Fibroblast of gingiva (primary cell): ENCODE data around the gene SYVN1.
"Not testable (repeated sequence)": the region's sequence is repeated elsewhere in the genome, so short reads cannot be mapped to it uniquely, and the experiment has no call there.

Experiments used
- DNase-seq: peaks from one replicate; pipeline ENCODE4 v3.0.0-alpha.2; 2011; ENCODE audit warnings: low read depth

Gene SYVN1

GRCh38 chr11:65127473-65128181, 6.7 kb downstream of the SYVN1 start:
- DNase-seq: no peak

- no peak for DNase-seq
Observed at GRCh38 chr11:65126624-65127274, 7.6 kb downstream of the SYVN1 start.

GRCh38 chr11:65125197-65126056, 8.9 kb downstream of the SYVN1 start:
- no peak for DNase-seq

GRCh38 chr11:65124480-65125196, 9.7 kb downstream of the SYVN1 start:
- no peak for DNase-seq

- DNase-seq: peak; percentile 93
Observed at GRCh38 chr11:65121865-65122696, 12.2 kb downstream of the SYVN1 start, which contains the start of the genes FAU and MRPL49. Gene FAU, minus strand, starts transcription at chr11:65122134. Its CDS starts 321 bp downstream, at chr11:65121813. Gene MRPL49, plus strand, starts transcription at chr11:65122321. Its CDS starts 26 bp downstream, at chr11:65122347.

GRCh38 chr11:65121447-65121864, 12.9 kb downstream of the SYVN1 start:
- no peak for DNase-seq

GRCh38 chr11:65120831-65121230, 13.5 kb downstream of the SYVN1 start:
- DNase-seq: no peak

- DNase-seq: no peak
Observed at GRCh38 chr11:65119670-65119995, 14.7 kb downstream of the SYVN1 start.

- DNase-seq: not testable (repeated sequence)
Observed at GRCh38 chr11:65118891-65119669, 15.2 kb downstream of the SYVN1 start.

GRCh38 chr11:65118097-65118837, 16.1 kb downstream of the SYVN1 start:
- DNase-seq: no peak

- peak; percentile 97 for DNase-seq
Observed at GRCh38 chr11:65117206-65118096, 16.9 kb downstream of the SYVN1 start, which contains the start of gene ZNHIT2. Gene ZNHIT2, minus strand, starts transcription at chr11:65117701. Its CDS starts 48 bp downstream, at chr11:65117653.

- DNase-seq: peak; percentile 40
Observed at GRCh38 chr11:65116370-65117205, 17.7 kb downstream of the SYVN1 start.

- no peak for DNase-seq
Observed at GRCh38 chr11:65115361-65116082, 18.8 kb downstream of the SYVN1 start.

GRCh38 chr11:65114538-65115171, 19.7 kb downstream of the SYVN1 start:
- DNase-seq: no peak

- no peak for DNase-seq
Observed at GRCh38 chr11:65113839-65114238, 20.5 kb downstream of the SYVN1 start.

GRCh38 chr11:65113361-65113756, 21.0 kb downstream of the SYVN1 start:
- no peak for DNase-seq
